RCC 7860 (cell line): ENCODE results near the gene LY6G6C.

Source experiments
- DNase-seq: peaks from one replicate; pipeline ENCODE4 v3.0.0-alpha.2; 2015; ENCODE audit warnings: low spot score
- FAIRE-seq: peaks from 2 replicates; lab custom pipeline; 2012; peaks lifted over from hg19 to GRCh38; lab: Jason Lieb, UNC

Gene LY6G6C

DNA sequence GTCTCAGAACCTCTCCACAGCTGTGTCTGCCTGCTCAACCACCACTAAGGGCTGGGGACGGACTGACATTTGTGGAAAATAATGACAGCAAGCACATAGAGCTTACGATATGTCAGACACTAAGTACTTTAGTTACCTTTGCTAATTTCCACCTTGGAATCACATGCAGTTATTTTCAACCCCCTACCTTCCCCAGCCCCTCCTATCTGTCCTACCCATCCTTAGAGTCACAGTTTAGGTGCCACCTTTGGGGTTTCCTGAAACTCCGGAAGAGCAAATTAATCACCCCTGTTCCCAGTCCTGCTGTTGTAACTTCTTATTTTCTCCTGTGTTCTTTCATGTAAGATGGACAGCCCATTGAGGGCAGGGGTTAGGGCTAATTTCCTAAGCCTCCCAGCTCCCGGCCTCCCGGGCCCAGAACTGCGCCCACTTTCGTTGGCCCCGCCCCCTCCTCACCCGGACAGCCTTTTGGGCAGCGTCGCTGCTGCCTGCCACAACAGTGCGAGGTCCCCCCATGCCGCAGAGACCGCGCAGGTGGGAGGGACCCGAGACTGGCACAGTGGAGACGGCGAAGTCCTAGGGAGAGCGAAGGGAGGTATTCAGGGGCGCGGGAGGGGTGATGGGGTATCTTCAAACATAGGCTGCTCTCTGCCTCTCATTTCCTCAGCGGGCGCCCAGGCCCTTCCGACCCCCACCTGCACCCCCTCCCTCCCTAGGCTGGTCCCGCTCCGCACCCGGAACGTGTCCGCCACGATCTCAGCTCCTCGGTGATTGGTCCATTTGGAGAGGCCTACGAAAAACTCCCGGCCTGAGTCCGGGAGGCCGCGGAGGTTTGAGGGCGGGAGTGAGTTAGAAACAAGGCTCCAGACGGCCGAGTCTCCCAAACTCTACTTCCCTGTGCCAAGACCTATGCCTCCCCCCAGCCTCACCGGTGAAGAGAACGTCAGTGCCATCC lies 6.4 kb upstream of the LY6G6C start:
- no peak for FAIRE-seq
- no peak for DNase-seq

DNA sequence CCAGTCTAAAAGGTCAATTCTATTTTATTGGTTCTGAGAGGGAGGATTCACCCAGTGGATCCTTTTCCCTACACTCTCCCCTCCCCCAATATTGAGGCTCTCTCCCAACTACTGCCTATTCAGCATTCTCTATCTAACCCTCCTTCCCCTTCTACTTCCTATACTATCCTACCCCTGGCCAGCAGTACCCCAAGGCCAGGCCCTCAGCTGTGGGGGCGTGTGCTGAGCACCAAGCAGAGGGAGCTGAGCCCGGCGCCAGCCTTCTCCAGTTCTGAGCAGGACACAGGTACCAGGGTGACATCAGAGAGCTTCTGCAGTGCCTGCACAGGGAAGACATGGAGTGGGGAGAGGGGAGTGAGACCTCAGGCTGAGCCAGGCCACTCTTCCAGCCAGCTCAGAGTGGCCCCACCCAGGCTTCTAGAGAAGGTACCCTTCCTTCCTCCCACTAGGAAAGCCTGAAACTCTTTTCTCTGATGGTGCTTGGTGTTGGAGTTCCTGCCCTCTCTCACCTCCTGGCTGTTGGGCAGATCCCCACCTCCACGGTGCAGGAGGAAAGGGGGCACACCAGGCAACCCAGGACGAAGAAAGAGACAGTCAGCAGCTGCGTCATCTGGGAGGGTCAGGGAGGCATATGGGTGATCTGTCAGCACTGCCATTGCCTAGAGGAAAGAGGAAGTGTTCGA lies 5.6 kb upstream of the LY6G6C start:
- FAIRE-seq (no peak), DNase-seq (no peak)

DNA sequence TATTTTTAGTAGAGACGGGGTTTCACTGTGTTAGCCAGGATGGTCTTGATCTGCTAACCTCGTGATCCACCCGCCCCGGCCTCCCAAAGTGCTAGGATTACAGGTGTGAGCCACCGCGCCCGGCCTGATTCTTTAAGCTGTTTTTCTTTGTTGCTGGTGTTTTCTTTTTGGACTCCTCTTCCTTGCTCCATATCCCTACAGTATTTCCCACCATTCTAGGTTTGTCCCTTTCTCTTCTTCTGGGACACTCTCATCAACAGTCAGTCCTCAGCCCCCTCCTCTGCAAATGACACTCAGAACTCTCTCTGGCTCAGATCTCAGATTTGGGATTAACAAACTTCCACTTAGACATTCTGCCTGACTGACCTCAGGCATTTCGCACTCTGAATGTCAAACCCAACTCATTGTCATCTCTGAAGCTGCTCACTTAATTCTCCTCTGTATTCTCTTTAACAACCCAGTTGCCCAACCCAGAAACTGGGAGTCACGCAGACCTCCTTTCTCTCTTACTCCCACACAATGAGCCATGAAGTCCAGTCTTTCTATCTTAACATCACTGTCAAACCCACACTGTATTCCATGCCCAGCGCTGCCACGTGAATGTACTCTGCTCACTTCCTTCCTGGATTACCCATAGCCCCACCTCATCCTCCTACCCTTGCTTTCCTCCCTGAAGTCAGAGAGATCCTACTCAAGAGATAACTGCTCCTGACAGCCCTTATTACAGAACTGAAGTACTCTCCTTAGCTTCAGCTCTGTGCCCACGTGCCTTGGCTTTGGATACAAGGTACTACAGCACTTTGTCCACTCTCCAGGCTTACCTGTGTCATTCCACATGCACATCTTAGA lies 4.2 kb upstream of the LY6G6C start:
- FAIRE-seq (no peak), DNase-seq (no peak)

DNA sequence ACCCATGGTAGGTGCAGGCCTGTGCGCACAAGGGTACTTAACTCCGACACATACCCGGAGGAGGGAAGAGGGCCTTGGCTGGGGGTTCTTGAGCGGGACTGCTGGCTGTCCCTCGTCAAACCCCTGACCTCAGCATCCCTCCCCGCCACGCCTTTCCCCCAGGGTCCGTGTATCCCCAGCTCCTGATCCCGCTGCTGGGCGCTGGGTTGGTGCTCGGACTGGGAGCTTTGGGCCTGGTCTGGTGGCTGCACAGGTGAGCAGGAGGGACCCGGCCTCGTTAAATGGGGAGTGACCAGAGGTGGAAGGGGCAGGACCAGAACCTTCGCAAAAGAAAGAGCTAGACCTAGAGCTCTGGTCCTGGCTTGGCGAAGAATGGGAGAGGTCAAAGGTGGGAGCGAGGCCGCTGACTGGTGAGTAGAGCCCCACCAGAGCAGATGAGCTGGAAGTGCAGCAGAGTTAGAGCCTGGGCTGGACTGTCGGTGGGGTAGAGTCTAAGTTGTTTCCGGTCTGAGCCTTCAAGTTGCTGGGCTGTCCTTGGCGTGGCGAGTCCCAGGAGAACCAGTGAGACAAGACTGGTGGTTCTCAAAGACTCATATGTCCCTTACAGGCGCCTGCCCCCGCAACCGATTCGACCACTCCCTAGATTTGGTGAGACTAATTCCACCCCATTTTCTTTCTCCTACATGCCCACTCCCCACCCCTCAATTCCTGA lies 2.6 kb upstream of the LY6G6C start:
- no peak for FAIRE-seq
- no peak for DNase-seq

DNA sequence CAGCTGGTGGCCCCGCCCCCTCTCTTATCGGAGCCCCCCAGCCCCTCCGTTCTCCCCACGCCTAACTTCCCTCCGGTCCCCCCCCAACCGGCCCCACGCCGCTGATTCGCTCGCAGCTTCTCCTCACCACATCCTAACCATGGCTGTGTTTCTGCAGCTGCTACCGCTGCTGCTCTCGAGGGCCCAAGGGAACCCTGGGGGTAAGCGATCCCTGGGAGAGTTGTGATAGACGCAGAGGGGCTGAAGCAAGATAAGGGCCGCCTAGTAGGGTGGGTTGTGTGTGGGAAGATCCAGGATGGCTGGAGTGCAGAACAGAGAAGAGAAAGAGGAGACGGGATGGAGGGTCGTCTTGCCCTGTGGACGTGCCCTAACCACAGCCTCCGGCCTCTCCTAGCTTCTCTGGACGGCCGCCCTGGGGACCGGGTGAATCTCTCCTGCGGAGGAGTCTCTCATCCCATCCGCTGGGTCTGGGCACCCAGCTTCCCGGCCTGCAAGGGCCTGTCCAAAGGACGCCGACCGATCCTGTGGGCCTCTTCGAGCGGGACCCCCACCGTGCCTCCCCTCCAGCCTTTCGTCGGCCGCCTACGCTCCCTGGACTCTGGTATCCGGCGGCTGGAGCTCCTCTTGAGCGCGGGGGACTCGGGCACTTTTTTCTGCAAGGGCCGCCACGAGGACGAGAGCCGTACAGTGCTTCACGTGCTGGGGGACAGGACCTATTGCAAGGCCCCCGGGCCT lies 1.9 kb upstream of the LY6G6C start, which contains the start of gene MPIG6B:
Gene MPIG6B, plus strand, starts transcription at position 129 of the 735 bp plus-strand sequence. Its CDS starts 11 bp downstream, at position 140.
- DNase-seq (no peak), FAIRE-seq (no peak)

DNA sequence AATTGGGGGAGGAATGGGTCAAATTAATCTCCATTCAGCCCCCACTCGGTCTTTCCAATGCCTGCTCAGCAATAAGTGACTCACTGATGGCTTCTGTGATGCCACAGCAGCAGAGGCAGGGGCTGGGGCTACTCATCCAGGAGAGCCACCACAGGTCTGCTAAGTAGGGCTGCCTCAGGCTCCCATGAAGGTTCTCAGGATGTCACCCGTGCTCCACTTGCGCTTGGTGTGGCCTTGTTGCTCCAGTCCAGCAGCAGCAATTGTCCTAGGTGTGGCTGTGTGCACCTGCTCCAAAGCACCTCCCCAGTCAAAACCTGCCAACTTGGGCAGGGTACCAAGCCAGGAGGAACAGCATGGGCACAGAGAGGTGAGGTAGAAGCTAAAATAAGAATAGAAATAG lies 627 bp upstream of the LY6G6C start:
- FAIRE-seq (no peak), DNase-seq (no peak)

DNA sequence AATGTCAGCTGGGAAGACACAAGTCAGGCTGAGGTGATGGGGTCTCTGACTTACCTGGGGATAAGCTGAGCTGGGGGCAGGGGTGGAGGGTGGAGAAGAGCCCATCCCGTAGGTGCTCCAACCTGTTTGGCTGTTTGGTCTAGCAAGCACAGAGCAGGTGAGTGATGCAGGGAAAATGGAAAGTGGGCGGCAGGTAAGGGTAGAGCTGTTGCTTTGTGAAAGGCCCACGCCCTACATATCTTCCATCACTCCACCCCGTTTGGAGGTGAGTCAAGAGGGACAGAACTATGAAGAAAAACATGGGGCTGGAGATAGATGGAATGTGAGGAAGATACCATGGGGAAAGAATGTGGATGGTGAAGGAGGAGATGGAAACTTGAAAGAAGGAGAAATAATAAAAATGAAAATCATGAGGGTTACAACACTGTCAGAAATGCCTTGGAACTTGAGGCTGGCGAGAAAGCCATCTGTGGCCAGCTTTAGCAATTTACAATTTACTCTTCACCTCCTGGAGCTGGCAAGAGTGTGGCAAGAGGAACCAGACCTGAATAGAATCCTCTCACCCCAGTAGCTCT lies 1.3 kb downstream of the LY6G6C start:
- DNase-seq (no peak), FAIRE-seq (no peak)

DNA sequence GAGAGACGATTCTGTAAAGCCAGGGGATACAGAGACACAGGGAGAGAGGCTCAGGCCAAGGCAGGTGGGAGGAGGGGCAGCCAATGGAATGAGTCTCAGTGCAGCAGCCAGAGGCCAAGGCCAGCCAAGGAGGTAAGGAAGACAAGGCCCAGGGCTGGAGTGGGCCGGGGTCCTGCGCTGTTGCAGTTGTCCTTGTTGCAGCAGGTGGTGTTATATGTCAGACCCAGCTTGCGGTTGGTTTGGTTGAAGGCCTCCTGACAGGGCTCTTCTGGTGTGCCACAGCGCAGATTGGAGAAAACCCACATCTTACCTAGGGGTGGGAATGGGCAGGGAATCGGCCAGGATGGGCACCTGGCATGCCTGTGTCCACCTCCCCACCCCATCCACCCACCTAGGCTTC lies 2.5 kb downstream of the LY6G6C start:
- FAIRE-seq: no peak
- no peak for DNase-seq

DNA sequence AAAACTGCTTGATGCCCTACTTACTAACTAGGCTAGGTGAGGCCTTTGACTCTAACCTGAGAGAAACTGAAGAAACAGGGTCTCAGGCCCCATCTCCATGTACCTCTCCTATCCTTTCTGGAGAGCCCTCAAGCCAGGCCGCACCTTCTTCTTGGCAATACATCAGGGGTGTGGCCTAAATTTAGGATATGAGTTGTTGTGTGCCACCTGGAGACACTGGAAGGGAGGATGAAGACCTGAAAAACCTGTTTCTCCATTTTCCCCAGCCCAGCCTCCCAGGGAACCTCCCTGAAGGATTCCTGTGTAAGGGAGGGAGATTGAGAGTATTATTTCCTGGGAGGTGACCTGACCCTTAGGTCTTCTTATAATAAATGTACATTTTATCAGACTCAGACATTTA lies 3.3 kb downstream of the LY6G6C start:
- FAIRE-seq (no peak), DNase-seq (no peak)

DNA sequence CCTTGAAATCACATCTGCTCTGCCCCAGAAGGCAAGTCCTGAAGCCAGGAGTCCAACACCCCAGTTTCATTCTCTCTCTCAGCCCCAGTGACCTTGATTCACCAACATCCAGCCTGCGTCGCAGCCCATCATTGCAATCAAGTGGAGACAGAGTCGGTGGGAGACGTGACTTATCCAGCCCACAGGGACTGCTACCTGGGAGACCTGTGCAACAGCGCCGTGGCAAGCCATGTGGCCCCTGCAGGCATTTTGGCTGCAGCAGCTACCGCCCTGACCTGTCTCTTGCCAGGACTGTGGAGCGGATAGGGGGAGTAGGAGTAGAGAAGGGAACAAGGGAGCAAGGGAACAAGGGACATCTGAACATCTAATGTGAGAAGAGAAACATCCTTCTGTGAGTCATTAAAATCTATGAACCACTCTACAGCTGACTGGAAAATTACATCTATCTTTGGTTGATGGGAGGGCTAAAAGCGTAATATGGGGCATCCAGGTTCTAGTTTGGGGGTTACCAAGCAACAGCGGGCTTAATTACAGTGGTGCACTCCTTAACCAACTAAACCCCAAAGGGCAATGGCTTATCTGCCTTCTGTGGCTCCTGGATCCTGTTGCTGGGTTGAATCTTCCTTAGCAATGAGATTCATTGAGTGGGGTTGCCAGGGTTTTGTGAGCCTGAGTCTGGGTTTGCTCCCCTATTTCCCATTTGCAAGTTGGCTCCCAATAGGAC lies 3.9 kb downstream of the LY6G6C start:
- no peak for FAIRE-seq
- DNase-seq: no peak

DNA sequence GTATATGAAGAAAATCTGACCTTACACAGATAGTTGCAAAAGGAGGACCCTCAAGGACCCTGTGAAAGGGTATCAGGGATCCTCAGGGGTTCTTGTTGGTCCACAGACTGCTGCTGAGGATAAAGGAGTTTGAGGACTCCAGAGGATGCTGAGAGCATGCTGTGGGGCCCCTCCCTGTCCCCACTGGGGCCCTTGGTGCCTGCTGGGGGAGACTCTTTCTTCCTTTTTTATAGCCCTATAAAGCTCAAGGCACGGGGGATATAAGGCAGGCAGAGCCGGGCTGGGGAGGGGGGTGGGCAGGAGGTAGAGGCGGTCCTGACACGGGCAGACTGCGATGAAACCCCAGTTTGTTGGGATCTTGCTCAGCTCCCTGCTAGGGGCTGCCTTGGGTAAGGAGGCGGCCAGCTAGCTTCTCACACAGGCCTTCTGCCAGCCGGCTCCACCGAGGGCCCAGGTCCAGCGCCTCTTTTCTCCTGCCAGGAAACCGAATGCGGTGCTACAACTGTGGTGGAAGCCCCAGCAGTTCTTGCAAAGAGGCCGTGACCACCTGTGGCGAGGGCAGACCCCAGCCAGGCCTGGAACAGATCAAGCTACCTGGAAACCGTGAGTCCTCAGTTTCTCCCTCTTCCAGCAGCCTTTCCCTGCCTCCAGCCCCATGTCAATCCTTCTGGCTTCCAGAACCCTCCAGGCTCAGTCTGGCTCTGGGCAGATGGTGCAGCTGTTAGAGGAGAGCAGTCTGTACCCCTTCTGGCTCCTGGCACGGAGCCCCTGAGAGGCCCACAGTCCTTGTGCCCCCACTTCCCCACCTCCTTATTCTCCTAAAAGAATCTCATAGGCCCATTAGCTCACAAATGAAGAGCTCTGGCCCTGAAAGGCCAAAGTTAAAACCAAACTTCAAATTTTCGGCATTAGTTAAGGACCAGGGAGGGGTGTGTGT lies 6.3 kb downstream of the LY6G6C start, which contains the start of gene LY6G6D:
Gene LY6G6D, plus strand, starts transcription at position 327 of the 937 bp plus-strand sequence. Its CDS starts 8 bp downstream, at position 335.
- no peak for DNase-seq

DNA sequence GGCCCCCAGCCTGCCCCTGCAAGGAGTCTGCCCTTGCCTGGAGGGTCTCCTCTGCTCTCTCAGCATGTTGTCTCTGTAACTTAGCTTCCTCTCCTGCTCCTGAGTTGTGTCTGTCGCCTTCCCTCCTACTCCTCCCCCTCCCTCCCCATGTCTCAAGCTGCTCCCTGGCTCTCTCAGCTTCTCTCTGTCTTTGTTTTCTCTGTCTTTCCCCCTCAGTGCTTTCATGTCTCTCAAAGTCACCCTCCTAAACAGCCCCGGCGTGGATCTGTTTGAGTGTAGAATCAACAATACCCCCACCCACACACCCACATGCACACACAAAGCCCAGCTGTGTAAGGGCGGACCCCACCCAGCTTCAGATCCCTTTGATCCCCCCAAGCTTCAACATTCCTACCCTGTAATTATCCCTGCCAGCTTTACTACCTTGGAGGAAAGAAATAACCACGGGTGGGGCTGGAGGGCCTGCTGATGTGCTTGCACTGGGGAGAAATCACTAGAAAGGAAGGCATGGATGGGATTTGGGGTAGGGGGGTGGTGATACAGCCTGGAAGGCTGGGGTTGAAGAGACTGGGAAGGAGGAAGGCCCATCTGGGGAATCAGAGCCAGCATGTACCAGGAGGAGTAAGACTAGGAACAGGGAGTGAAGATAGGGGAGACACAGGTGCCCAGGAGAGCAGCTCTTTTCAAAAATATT lies 7.4 kb downstream of the LY6G6C start:
- DNase-seq (no peak), FAIRE-seq (no peak)

More for the DNA sequence above, 6.3 kb downstream of the LY6G6C start, which contains the start of gene LY6G6D:
- no peak for FAIRE-seq

DNA sequence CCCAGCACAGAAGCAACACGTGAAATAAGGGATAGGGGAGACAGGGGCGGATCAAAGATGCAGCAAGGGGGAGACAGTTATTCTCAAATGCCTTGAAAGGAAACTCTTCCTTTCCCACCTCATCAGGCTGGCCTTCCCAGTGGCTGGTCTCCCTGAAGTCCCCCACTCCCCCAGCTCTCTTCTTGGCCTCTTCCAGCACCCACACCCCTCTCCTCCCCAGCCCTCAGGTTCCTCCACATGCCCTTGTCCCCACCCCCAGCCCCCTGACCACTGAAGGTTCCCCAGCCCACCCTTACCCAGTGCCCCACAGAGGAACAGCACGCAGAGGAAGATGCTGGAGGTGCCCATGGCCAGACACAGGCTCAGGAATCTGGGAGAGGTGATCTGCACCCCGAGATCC lies 8.1 kb downstream of the LY6G6C start:
- DNase-seq: no peak
- no peak for FAIRE-seq

DNA sequence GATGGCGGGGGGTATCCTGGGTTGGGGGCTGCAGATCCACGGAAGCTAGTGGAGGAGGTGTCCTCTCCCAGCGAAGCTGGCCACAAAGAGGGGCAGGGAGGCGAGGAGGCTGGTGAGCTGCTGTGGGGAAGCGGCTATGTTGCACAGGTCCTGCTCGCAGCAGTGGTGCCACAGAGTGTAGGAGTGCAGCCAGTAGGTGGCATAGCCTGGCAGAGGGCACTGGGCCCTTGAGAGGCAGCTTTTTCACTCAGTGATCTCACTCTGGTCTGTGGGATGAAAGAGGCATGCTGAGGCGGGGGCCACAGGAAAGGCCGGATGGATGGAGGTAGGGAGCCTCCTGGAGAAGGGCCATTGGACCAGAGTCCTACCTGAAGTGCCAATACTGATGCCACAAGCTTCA lies 9.2 kb downstream of the LY6G6C start:
- DNase-seq: no peak
- no peak for FAIRE-seq

DNA sequence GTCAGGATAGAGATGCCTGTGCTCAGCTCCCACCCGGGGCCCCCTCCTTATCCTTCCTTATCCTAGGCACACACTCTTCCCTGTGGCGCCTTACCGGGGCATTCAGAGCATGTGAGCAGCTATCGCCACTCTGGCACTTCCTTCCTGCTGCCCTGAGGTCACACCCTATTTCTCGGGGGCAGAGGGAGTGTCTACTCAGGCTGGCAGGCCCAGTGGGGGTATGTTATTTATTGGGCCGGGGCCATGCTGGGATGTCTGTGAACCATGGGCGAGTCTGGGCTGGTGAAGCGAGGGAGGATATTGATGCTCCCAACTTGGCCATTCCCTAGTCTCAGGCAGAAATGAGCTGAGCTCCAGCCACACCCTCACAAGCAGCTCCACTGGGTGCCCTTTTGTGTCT lies 10.3 kb downstream of the LY6G6C start:
- FAIRE-seq (no peak), DNase-seq (no peak)

DNA sequence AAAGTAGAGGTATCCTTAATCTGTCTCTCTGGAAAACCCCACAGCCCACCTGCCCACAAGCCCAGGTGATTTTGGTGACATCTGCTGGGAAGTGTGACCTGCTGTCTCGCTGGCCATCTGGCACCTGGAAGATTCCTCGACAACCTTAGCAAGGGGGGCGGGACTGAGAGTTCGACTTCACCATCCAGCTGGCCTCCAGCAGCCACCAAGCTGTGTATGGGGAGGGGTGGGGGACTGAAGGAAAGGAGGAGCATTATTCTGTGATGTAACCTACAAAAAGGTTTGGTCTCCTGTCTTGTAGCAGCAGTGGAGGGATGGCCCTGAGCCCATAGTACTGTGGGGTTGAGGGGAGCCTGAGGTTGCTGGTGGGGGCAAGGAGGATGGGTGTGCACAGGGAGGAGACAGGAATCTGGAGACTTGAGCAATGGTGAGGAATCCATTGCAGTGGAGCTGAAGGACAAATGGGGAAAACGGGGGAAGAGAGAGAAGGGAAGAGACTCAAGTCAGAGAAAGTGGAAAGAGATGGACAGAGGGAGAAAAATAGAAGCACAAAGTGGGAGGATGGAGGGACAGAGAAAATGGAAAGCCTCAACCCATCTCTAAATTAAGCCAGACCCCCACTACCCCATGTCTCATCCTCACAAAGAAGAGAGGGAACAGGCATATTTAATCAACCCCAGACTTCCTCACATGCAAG lies 10.9 kb downstream of the LY6G6C start:
- no peak for FAIRE-seq
- no peak for DNase-seq
